ENCODE data around the gene SGSM1. TPM values are rescaled to one million over a fixed set of nuclear protein-coding genes. Genes with fewer than 3 reads are reported as not detected.
A peak's percentile ranks its signal among the peaks of the same experiment; 100 is the strongest.
"Not testable (repeated sequence)": the region's sequence is repeated elsewhere in the genome, so short reads cannot be mapped to it uniquely, and the experiment has no call there.

SGSM1 gene
- total RNA-seq, 2 donors from 2014 or later = 16.1 to 24.8 TPM

DNA sequence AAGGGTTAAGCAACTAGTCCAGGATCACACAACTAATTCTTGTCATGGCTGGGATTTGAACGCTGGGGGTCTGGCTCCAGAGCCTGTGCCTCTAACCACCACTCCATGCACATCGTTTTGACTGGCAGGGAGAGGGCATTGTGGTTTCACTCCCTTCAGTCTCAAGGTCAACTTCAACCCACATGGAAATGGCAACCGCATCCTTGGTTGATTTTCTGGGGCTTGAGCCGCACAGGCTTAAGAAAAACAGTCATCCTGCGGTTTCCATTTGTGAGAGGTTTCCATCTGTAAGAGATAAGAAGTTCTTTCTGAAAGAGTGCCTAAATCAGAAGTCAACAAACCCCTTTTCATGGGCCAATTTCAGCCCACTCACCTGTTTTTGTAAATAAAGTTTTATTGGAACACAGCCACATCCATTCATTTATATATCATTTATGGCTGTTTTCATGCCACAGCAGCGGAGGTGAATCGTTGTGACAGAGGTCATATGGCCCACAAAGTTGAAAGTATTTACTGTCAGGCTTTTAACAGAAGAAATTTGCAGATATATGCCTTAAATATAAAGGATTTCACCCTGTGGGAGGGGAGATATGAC, 65.7 kb downstream of the SGSM1 start:
- no peak for DNase-seq
- intact Hi-C loops (cut with DNase I) = no loop called here
- ATAC-seq = no peak

DNA sequence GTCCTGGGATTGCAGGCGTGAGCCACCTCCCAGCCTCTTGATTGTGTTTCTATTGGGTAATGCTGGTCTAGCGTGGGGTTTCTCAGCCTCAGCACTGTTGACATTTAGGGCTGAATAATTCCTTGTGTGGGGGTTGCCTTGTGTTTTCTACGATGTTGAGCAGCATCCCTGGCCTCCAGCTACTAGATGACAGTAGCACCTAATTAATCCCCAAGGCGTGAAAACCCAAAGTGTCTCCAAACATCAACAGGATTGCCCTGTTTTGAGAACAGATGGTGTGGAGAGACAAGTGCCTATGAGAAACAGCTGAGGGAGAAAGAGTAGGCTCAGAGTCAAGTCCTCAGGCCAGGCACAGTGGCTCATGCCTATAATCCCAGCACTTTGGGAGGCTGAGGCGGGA, 67.2 kb downstream of the SGSM1 start:
- no peak for DNase-seq
- intact Hi-C loops (cut with DNase I) = no loop called here
- ATAC-seq = no peak

DNA sequence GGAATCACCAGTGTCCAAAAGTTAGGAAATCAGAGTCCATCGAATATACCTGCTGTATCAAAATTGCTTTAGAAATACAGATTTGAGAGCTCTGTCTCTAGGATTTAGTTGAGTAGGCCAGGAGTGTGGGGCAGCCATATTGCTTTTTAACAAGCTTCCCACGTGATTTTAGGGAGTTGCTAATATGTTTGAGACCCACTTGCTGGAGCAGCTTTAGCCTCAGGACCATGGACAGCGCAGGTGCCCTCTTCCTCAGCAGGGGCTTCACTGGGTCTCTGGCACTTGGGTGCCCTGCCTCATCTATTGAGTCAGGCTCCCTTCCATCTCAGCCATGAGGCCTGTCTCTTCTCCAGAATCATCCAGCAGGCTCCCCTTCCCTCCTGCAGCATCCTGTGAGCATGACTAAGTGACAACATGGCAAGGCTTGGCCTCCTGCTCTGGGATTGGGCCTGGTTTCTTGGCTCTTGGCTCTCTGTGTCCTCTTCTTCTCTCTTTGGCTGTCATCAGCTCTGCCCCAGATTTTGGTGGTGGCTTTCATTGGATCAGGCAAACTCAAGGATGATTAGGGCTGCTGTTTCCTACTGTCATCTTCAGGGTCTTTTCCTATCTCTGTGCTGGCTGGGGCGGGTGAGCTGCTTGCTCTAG, 70.0 kb downstream of the SGSM1 start:
- ATAC-seq (no peak), DNase-seq (no peak)
- intact Hi-C loops (cut with DNase I) = no loop called here

DNA sequence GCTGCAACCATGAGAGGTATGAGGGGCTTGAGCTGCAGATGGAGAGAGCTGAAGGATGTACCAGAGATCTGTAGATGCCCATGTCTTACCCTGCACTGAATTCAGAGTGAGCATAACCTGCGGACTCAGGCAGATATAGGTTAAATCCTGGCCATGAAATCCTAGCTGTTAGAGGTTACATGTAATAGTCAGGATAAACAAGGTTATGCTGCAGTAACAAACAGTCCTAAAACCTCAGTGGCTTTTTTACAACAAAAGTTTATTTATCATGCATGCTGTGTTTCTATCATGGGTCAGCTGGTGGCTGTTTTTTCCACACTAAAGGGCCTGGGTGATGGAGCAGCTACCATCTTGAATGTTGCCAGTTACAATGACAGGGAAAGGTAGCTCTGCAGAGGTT, 70.7 kb downstream of the SGSM1 start:
- ATAC-seq (no peak), DNase-seq (no peak)
- intact Hi-C loops (cut with DNase I) = no loop called here

DNA sequence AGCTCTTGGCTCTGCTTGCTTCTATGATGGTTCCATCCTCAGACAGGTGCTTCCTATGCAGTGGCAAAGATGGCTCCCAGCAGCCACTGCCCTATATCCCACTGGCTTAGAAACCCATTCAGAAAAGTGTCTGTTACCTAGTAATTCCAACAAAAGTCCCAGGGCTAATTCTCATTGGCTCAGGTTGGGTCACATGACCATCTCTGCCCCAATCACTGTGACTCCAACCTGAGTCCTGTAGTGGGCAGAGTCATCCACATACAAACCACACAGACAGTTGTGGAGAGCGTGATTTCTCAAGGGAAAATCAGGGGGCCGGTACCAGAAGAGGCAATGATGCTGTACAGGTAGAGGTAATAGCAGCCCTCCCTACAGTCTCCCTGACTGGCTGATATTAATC, 73.0 kb downstream of the SGSM1 start:
- ATAC-seq = no peak
- intact Hi-C loops (cut with DNase I) = no loop called here
- DNase-seq = no peak

DNA sequence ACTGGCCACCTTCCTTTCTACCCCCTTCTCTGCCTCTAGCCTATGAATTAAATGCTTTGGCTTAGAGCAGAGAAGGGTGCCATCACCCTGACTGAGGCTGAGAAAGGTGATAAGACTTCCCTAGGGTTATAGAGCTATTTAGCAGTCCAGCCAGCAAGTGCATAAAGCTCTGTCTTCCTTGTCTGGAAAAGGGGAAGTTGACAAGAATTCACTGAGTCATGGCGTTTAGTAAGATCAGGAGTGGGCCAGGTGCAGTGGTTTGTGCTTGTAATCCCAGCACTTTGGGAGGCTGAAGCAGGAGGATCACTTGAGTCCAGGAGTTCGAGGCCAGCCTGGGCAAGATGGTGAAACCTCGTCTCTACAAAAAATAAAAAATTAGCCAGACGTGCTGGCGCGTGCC, 77.4 kb downstream of the SGSM1 start:
- intact Hi-C loops (cut with DNase I) = no loop called here

DNA sequence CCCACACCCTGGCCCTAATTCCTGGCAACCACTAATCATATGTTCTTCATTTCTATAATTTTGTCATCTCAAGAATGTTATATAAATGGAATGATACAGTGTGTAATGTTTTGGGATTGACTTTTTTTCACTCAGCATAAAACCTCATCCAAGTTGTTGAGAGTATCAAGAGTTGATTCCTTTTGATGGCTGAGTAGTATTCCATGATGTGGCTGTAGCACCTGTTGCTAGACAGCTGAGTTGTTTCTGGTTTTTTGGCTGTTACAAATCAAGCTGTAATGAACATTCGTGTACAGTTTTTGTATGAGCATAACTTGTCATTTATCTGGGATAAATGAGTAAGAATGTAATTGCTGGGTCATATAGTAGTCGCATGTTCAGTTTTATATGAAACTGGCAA, 81.2 kb downstream of the SGSM1 start:
- no peak for DNase-seq
- intact Hi-C loops (cut with DNase I) = no loop called here
- no peak for ATAC-seq

More for the DNA sequence above, 77.4 kb downstream of the SGSM1 start:
- ATAC-seq (no peak), DNase-seq (no peak)

DNA sequence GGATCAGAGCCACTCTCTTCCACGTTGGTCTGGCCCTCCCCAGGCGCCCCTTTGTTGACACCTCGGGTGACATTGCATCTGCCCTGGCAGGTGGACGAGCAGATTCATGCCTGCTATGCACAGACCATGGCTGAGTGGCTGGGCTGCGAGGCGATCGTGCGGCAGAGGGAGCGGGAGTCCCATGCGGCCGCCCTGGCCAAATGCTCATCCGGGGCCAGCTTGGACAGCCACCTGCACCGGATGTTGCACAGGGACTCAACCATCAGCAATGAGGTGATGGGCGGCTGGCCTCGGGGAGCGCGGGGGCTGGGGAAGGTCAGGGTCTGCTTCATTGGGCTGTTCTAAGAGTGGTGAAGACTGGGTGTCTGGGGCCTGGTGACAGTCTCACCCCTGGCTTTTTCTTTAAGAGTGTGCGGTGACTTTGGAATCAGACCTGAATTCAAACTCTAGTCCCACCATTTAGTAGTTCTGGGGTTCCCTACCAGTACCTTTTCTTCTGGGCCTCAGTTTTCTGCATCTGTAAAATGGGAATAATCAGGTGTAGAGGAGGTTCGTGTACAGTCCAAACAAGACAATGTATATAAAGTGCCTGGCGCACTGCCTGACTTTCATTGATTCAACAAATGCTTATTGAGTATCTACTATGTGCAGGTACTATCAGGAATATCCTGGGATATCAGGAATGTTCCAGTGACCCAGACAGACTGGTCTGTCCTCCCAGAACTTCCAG, 87.5 kb downstream of the SGSM1 start:
- DNase-seq = no peak
- ATAC-seq = no peak
- intact Hi-C loops (cut with DNase I) = no loop called here

DNA sequence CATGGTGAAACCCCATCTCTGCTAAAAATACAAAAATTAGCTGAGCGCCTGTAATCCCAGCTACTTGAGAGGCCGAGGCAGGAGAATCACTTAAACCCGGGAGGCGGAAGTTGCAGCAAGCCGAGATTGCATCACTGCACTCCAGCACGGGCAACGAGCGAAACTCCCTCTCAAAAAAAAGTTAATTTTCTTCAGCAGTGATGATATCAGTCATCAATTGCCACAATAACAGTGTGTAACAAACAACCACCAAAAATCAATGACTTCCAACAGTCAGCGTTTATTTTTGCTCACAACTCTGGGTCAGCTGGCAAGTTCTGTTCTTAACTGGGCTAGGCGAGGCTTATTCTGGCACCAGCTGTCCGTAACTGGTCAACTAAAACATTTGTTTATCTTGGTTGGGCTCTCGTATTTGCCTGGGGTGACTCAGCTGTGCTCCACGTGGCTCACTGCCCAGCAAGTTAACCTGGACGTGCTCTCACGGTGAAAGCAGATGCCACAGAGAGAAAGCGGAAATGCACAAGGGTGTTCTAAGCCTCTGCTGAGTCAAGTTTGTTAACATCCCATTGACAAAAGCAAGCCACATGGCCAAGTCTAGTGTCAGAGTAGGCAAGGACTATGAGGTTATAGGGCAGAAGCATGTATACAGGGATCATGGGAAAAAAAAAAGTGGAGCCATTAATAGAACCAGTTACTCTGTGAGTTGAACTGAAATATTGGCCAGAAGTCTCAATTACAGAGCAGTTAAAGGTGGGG, 88.4 kb downstream of the SGSM1 start:
- intact Hi-C loops (cut with DNase I) = no loop called here
- DNase-seq = peak; percentile 87
- ATAC-seq = peak; percentile 90 to 95

DNA sequence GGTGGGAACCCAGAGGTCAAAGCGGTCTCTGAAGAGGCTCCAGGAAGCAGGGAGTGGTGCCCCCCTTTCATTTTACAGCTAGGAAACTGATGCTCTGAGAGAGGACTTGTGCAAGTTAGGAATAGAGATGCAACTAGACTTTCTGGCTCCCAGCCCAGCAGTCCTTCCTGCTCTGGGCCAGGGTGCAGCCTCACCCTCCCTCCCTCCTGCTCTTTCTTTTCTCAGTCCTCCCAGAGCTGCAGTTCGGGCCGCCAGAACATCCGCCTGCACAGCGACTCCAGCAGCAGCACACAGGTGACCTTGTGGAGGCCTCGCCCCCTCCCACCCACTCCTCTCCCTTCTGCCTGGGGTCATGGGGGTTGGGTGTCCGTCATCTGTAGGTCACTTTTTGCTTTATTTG, 89.0 kb downstream of the SGSM1 start:
- peak; percentile 85 to 87 for ATAC-seq
- intact Hi-C loops (cut with DNase I) = no loop called here

DNA sequence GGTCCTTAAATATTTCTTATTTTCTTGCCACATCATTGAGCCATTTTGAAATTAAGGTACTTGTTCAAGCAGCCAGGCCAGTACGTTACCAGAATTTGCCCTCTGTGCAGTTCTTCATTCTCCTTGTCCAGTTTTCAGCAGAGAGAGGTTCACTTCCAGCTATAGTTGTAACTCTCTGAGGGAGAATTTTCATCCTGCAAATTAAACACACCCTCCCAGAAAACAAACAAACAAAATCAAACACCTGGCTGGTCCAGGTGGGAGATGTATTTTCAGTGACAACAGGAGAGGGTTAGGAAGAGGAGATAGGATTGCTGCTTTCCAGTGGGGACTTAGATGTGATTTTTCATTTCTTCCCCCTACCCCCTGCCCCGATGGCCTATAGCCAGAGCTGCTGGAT, 95.4 kb downstream of the SGSM1 start:
- intact Hi-C loops (cut with DNase I) = no loop called here
- DNase-seq = no peak
- ATAC-seq = no peak

More for the DNA sequence above, 89.0 kb downstream of the SGSM1 start:
- peak; percentile 87 for DNase-seq

DNA sequence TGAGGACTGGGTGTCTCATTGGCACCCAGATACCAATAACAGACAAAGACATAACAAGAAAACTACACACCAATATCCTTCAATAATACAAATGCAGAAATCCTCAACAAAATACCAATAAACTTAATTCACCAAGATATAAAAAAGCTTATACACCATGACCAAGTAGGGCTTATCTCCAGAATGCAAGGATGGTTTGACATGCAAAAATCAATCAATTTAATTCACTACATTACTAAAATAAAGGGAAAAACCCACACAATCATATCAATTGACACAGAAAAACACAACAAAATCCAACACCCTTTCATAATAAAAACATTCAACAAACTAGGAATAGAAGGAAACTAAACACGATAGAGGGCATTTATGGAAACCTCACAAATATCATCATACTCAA, 99.9 kb downstream of the SGSM1 start:
- intact Hi-C loops (cut with DNase I) = no loop called here
- DNase-seq (no peak), ATAC-seq (no peak)

DNA sequence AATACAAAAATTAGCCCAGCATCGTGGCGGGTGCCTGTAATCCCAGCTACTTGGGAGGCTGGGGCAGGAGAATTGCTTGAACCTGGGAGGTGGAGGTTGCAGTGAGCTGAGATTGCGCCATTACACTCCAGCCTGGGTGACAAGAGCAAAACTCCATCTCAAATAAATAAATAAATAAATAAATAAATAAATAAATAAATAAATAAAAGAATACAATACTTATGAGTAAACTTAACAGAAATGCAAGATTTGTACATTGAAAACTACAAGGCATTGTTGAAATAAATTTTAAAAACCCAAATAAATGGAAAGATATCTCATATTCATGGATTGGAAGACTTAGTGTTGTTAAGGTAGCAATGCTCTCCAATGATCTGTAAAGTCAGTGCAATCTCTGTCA, 101.1 kb downstream of the SGSM1 start:
- intact Hi-C loops (cut with DNase I); DNase-seq; ATAC-seq: not testable (repeated sequence)

DNA sequence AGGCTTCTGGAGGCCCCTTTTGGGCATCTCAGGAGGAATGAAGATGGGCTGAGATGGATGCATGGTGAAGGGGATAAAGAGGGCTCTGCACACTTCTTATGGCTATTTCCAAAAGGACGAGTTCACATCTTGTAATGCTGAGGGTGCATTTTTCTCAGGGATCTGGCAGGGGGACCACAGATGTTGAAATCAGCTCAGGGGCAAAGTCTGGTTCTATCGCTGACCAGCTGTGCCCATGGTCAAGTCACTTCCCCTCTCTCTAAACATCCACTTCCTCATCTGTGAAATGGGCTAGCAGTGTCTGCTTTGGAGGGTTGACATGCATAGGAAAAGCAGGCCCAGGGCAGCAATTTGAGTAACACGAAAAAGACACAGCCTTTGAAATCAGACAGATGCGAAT, 114.0 kb downstream of the SGSM1 start:
- DNase-seq (no peak), ATAC-seq (no peak)
- intact Hi-C loops (cut with DNase I) = no loop called here

DNA sequence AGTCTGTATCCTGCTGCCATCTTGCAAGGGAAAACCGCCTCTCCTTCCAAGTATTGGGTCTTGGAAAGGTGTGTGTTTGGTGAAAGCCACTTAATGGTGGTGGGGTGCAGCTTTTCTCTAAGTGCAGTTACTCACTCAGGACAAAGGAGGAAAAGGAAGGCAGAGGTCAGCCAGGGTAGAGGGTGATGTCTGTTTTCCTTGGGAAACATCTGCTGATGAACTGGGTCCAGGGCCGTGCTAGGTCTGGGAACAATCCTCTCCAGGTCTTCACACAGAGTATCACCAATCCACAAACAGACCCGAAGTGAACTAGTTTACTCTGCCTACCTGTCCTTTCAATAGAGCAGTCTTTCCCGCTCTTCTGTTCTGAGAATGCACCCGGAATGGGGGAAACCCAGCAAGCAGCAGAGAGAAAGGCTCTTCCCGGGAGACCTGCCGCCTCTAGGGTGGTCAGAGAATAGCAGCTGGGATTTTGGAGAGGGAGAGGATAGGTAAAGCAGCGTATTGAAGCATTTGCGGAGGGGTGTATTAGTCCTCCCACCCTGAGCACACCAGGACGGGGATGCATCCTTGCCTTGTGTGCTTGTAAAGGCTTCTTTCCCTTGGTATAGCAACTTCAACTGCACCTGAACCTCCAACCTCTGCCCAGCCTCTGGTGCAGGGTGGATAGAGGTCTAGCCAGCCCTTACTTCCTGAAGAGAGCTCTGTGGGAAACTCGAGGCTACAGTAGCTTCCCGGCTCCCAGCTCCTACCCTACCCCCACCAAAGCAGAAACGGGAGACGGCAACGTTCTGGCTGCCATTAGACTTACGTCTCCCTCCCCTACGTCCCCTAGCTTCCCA, 119.8 kb downstream of the SGSM1 start:
- intact Hi-C loops (cut with DNase I) = no loop called here
- no peak for DNase-seq
- peak in 1 of 2 donors; percentile 46 for ATAC-seq

DNA sequence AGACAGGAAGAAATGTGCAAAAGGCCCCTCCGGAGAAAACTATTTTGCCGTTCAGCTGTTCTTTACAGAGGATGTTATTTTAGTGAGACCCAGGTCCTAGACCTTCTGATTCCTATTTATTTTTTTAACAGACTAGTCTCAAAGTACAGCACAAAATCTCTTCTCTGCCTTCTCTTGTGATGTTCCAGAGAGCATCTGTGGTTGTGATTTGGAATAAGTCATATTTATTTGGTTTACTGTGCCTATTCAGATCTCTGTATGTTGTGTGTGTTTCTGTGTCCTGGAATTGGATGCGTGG, 120.4 kb downstream of the SGSM1 start:
- no peak for ATAC-seq

DNA sequence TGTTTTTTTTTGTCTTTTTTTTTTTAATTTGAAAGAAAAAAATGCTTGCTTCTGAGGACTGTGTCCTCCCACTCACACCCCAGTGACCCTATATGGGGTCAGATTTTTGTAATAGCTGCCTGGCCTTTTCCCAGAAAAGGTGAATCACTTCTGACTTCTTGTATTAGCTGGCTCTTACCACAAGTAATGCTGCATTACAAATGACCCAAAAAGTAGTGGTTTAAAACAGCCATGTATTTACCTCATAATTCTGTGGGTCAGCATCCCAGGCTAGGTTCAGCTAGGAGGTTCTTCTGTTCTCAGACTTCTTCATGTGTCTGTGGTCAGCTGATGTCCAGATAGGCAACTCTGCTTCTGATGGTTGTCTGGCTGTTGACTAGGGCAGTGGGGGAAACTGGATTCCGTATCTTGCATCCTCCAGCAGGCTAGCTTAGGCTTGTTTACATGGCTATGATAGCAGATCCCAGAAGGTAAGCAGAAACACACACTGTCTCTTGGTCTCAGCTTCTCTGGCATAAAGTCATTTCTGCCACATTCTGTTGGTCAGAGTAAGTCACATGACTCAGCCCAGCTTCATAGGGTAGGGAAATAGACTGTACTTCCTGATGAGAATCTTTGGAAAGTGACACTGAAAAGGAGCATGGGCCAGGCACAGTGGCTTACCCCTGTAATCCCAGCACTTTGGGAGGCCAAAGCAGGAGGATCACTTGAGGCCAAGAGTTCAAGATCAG, 121.0 kb downstream of the SGSM1 start:
- peak in 1 of 2 donors; percentile 71 for ATAC-seq

More for the DNA sequence above, 120.4 kb downstream of the SGSM1 start:
- intact Hi-C loops (cut with DNase I) = no loop called here
- DNase-seq = no peak

DNA sequence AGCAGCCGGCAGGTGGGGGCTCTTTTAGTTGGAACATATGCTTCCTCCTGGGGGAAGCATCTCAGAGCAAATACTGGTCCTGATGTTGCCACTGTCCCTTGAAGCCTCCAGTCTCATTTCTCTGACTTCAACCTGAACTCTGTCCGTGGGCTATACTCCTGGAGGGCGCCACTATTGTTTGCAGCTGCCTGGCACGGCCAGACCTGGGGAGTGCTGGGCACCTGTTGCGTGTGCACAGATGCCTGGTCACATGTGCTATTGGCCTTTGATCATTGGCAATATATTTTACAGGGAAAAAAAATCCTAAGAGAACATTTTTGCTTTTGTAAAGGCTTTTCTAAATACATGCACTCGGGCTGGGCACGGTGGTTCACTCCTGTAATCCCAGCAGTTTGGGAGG, 122.3 kb downstream of the SGSM1 start:
- ATAC-seq (no peak), DNase-seq (no peak)
- intact Hi-C loops (cut with DNase I) = no loop called here

More for the DNA sequence above, 121.0 kb downstream of the SGSM1 start:
- intact Hi-C loops (cut with DNase I) = no loop called here
- DNase-seq = no peak

DNA sequence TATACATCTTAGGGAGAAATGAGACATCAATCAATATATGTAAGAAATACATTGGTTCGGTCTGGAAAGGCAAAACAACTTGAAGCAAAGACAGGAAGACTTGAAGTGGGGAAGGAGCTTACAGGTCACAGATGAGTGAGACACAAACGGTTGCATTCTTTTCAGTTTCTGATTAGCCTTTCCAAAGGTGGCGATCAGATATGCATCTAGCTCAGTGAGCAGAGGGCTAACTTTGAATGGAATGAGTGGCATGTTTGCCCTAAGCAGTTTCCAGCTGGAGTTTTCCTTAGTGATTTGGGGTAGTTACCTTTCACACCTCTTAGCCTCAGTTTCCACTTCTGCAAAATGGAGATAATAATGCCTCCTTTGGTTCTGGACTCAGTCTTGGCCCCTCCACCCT, 124.7 kb downstream of the SGSM1 start:
- intact Hi-C loops (cut with DNase I) = no loop called here
- DNase-seq (no peak), ATAC-seq (no peak)
